HepG2 (cell line): ENCODE data around the gene AHSP. TPM values are rescaled to one million over a fixed set of nuclear protein-coding genes. Genes with fewer than 3 reads are reported as not detected.

Source experiments
- EEA1 ChIP-seq: sonication (generic); formaldehyde crosslinking; IDR thresholded peaks from 2 replicates; pipeline ENCODE4 v1.5.1; 2020; ENCODE audit warnings: mild to moderate bottlenecking, missing genetic modification reagents, borderline replicate concordance
- FOXA1 ChIP-seq, 2 experiments: fragments of 450-650 bp in 1 of 2; sonication (generic) in 1 of 2; formaldehyde crosslinking in 1 of 2; IDR thresholded peaks; 2 replicates each; pipeline versions ENCODE4 v1.4.0 to v1.6.1; 2016 to 2020; ENCODE audit warnings: missing genetic modification reagents in 1 of 2
- GMEB1 ChIP-seq: sonication (generic); formaldehyde crosslinking; IDR thresholded peaks from 2 replicates; pipeline ENCODE4 v1.5.1; 2020; ENCODE audit warnings: missing genetic modification reagents, mild to moderate bottlenecking, borderline replicate concordance
- KDM5B ChIP-seq: sonication (generic); formaldehyde crosslinking; IDR thresholded peaks from 2 replicates; pipeline ENCODE4 v1.4.0; 2020; ENCODE audit warnings: missing genetic modification reagents, mild to moderate bottlenecking, borderline replicate concordance
- MIXL1 ChIP-seq: IDR thresholded peaks from 2 replicates; pipeline ENCODE4 v1.6.1; 2016
- PRPF4 ChIP-seq: fragments of 200-400 bp; formaldehyde crosslinking; IDR thresholded peaks from 2 replicates; pipeline ENCODE4 v1.6.1; 2016; ENCODE audit warnings: low read length, low read depth; ENCODE audit not compliant: poor library complexity, severe bottlenecking
- SMARCE1 ChIP-seq: fragments of 450-650 bp; IDR thresholded peaks from 2 replicates; pipeline ENCODE4 v1.6.1; 2017; ENCODE audit warnings: borderline replicate concordance
- THYN1 ChIP-seq: sonication (generic); formaldehyde crosslinking; IDR thresholded peaks from 2 replicates; pipeline ENCODE4 v1.8.1; 2023; ENCODE audit warnings: low read depth, mild to moderate bottlenecking, moderate library complexity, missing genetic modification reagents, borderline replicate concordance
- ZNF17 ChIP-seq: sonication (generic); formaldehyde crosslinking; IDR thresholded peaks from 2 replicates; pipeline ENCODE4 v1.5.0; 2020; ENCODE audit warnings: mild to moderate bottlenecking, missing genetic modification reagents
- ZNF224 ChIP-seq: sonication (generic); formaldehyde crosslinking; IDR thresholded peaks from 2 replicates; pipeline ENCODE4 v1.5.0; 2020; ENCODE audit warnings: mild to moderate bottlenecking, missing genetic modification reagents
- ZNF460 ChIP-seq: sonication (generic); formaldehyde crosslinking; IDR thresholded peaks from 2 replicates; pipeline ENCODE4 v1.5.1; 2020; ENCODE audit warnings: missing genetic modification reagents, mild to moderate bottlenecking, borderline replicate concordance
- ZNF619 ChIP-seq: sonication (generic); formaldehyde crosslinking; IDR thresholded peaks from 2 replicates; pipeline ENCODE4 v1.4.0; 2020; ENCODE audit warnings: mild to moderate bottlenecking, missing genetic modification reagents
- polyA plus RNA-seq, 8 experiments: library from polyadenylated mRNA; depleted of rRNA in 3 of 8; stranded (reverse) in 7 of 8; unstranded in 1 of 8; fragments of >200 nt; fragmentation: Illumina TruSeq in 4 of 8; extraction: Trizol in 4 of 8; gene quantifications; 2 replicates each; pipeline versions ENCODE4 v1.2.1 to v1.2.3, GENCODE V29; 2011 to 2016; ENCODE audit warnings: low read depth in 4 of 8, missing spikeins in 1 of 8, mixed read lengths in 1 of 8; ENCODE audit not compliant: insufficient read depth in 1 of 8
- total RNA-seq, 5 experiments: library from RNA; depleted of rRNA; stranded (reverse); fragments of >200 nt; fragmentation: Illumina TruSeq; extraction: Trizol; gene quantifications; 2 replicates each; pipeline ENCODE4 v1.2.3, GENCODE V29; 2016; ENCODE audit warnings: low read depth in 1 of 5
- TF ChIP-seq, protein P1 (sequence below): sonication (generic); formaldehyde crosslinking; IDR thresholded peaks from 2 replicates; pipeline ENCODE4 v1.4.0; 2020; ENCODE audit warnings: missing genetic modification reagents, borderline replicate concordance
- TF ChIP-seq, protein P2 (sequence below): sonication (generic); formaldehyde crosslinking; IDR thresholded peaks from 2 replicates; pipeline ENCODE4 v1.9.0; 2021; ENCODE audit warnings: mild to moderate bottlenecking, missing genetic modification reagents

AHSP gene
- total and polyA plus RNA-seq, 2 of the 13 experiments (the other 11 are each of a cell fraction or from before 2014, with no cell fraction given): not detected

DNA sequence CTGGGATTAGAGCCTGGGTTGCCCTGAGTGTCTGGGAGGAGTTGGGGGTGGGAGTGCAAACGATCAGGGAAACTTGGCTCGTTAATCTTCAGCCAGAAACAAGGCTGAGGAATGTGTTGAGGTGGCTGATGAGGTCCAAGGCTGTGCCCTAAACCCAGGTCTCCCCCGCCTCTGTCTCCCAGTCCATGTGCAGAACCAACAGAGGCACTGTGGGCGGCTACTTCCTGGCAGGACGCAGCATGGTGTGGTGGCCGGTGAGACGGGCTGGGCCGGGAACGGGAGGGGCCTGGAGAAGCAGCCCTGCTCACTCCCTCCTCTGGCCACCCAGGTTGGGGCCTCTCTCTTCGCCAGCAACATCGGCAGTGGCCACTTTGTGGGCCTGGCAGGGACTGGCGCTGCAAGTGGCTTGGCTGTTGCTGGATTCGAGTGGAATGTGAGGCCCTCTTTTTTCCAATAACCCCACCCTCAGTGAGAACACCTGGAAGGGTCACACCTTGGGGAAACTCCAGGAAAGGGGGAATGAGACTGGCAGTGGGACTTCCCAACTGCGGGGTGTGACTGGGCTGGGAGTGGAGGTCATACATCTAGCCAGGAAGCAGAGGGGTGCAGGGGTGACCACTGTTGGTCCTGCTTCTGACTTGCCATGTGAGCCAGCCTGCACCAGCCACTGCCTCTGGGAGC is 43.1 kb upstream of the AHSP start (continued):
- TF ChIP-seq MIXL1 (0 out of 2 replicates have a peak, but pooled peaks have one; percentile 20), THYN1 (CRISPR knock-in tag) (no peak), SMARCE1 (no peak), FOXA1 (IDR thresholded peaks at IDR 0.05) (no peak), FOXA1 (CRISPR knock-in tag; IDR thresholded peaks at IDR 0.05) (peak; percentile 55), ZNF17 (CRISPR knock-in tag) (no peak), ZNF224 (CRISPR knock-in tag) (no peak; the same call in 1 of the 2 replicates), ZNF619 (CRISPR knock-in tag) (peak; percentile 73; the same call in 1 of the 2 replicates), KDM5B (CRISPR knock-in tag) (no peak; the same call in 1 of the 2 replicates), EEA1 (CRISPR knock-in tag) (no peak; the same call in 1 of the 2 replicates), GMEB1 (peak; percentile 60; the same call in 1 of the 2 replicates), ZNF460 (CRISPR knock-in tag) (no peak), PRPF4 (no peak)
- TF ChIP-seq, protein P1, sequence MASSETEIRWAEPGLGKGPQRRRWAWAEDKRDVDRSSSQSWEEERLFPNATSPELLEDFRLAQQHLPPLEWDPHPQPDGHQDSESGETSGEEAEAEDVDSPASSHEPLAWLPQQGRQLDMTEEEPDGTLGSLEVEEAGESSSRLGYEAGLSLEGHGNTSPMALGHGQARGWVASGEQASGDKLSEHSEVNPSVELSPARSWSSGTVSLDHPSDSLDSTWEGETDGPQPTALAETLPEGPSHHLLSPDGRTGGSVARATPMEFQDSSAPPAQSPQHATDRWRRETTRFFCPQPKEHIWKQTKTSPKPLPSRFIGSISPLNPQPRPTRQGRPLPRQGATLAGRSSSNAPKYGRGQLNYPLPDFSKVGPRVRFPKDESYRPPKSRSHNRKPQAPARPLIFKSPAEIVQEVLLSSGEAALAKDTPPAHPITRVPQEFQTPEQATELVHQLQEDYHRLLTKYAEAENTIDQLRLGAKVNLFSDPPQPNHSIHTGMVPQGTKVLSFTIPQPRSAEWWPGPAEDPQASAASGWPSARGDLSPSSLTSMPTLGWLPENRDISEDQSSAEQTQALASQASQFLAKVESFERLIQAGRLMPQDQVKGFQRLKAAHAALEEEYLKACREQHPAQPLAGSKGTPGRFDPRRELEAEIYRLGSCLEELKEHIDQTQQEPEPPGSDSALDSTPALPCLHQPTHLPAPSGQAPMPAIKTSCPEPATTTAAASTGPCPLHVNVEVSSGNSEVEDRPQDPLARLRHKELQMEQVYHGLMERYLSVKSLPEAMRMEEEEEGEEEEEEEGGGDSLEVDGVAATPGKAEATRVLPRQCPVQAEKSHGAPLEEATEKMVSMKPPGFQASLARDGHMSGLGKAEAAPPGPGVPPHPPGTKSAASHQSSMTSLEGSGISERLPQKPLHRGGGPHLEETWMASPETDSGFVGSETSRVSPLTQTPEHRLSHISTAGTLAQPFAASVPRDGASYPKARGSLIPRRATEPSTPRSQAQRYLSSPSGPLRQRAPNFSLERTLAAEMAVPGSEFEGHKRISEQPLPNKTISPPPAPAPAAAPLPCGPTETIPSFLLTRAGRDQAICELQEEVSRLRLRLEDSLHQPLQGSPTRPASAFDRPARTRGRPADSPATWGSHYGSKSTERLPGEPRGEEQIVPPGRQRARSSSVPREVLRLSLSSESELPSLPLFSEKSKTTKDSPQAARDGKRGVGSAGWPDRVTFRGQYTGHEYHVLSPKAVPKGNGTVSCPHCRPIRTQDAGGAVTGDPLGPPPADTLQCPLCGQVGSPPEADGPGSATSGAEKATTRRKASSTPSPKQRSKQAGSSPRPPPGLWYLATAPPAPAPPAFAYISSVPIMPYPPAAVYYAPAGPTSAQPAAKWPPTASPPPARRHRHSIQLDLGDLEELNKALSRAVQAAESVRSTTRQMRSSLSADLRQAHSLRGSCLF (CRISPR knock-in tag): no peak
- TF ChIP-seq, protein P2, sequence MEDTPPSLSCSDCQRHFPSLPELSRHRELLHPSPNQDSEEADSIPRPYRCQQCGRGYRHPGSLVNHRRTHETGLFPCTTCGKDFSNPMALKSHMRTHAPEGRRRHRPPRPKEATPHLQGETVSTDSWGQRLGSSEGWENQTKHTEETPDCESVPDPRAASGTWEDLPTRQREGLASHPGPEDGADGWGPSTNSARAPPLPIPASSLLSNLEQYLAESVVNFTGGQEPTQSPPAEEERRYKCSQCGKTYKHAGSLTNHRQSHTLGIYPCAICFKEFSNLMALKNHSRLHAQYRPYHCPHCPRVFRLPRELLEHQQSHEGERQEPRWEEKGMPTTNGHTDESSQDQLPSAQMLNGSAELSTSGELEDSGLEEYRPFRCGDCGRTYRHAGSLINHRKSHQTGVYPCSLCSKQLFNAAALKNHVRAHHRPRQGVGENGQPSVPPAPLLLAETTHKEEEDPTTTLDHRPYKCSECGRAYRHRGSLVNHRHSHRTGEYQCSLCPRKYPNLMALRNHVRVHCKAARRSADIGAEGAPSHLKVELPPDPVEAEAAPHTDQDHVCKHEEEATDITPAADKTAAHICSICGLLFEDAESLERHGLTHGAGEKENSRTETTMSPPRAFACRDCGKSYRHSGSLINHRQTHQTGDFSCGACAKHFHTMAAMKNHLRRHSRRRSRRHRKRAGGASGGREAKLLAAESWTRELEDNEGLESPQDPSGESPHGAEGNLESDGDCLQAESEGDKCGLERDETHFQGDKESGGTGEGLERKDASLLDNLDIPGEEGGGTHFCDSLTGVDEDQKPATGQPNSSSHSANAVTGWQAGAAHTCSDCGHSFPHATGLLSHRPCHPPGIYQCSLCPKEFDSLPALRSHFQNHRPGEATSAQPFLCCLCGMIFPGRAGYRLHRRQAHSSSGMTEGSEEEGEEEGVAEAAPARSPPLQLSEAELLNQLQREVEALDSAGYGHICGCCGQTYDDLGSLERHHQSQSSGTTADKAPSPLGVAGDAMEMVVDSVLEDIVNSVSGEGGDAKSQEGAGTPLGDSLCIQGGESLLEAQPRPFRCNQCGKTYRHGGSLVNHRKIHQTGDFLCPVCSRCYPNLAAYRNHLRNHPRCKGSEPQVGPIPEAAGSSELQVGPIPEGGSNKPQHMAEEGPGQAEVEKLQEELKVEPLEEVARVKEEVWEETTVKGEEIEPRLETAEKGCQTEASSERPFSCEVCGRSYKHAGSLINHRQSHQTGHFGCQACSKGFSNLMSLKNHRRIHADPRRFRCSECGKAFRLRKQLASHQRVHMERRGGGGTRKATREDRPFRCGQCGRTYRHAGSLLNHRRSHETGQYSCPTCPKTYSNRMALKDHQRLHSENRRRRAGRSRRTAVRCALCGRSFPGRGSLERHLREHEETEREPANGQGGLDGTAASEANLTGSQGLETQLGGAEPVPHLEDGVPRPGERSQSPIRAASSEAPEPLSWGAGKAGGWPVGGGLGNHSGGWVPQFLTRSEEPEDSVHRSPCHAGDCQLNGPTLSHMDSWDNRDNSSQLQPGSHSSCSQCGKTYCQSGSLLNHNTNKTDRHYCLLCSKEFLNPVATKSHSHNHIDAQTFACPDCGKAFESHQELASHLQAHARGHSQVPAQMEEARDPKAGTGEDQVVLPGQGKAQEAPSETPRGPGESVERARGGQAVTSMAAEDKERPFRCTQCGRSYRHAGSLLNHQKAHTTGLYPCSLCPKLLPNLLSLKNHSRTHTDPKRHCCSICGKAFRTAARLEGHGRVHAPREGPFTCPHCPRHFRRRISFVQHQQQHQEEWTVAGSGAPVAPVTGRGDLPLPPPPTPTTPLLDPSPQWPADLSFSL (CRISPR knock-in tag): no peak
